ENCODE results near the gene UBAC2.

DNA sequence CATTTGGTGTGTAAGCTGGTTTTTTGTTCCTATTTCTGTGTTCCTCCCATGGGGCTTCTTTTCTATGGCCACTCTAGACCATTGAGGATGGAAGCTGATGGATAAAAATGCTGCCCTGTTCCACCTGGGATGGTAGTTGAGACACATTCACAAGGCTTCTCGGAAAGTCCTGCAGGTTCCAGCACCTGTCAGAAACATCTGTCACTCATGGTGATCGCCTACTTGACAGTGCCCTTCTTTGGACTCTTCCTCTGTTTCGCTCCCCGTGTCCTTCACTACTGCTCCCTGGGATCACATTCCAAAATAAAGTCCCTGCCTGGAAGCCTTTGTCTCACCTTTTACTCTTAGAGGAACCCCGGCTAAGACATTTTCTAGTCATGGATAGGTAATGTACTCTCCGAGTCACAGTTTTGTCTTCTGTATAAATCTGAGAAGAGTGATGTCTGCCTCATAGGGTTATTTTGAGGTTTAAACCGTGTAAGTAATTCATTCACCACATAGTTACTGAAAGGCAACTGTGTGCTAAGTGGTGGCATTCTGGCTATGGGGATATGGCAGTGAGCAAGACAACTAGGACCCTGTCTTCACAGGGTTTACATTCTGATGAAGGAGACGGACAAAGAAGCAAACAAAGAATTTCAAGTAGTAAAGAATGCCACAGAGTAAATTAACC lies 21.0 kb downstream of the UBAC2 start:
- no peak for TF ChIP-seq POLR2A (IDR thresholded peaks at IDR 0.05; ENCODE audit: low read depth, low read length)
- TF ChIP-seq TAF1 (IDR thresholded peaks at IDR 0.05; ENCODE audit: borderline replicate concordance, low read depth, low read length) = no peak
- TF ChIP-seq POLR2AphosphoS5 (IDR thresholded peaks at IDR 0.05; ENCODE audit: low read depth, low read length) = no peak
